WTC11 (cell line): ENCODE data around the gene MLEC. TPM values are rescaled to one million over a fixed set of nuclear protein-coding genes. Genes with fewer than 3 reads are reported as not detected.

ENCODE experiments used
- ATAC-seq: fragments of 200-7000 bp; cut with Tn5 transposase; 2 replicates; pipeline ENCODE4 v1.10.0; 2021; ENCODE audit warnings: mild to moderate bottlenecking, moderate library complexity
- CTCF ChIA-PET: fragments of 300-600 bp; sonication (Branson Sonifier 250); formaldehyde crosslinking; loops from one replicate; lab custom pipeline; 2021; ENCODE audit warnings: antibody characterized with exemption; lab: Charles Lee
- POLR2A ChIA-PET: fragments of 350-600 bp; sonication (Branson Sonifier 250); formaldehyde crosslinking; loops from one replicate; lab custom pipeline; 2021; ENCODE audit warnings: antibody characterized with exemption; lab: Charles Lee
- DNase-seq: peaks from one replicate; pipeline ENCODE4 v3.0.0; 2021; ENCODE audit warnings: low spot score
- H3K27ac Mint-ChIP-seq: 2 replicates; pipeline ENCODE4 v1.8.0; 2021; ENCODE audit warnings: mixed read lengths
- H3K27me3 Mint-ChIP-seq: 2 replicates; pipeline ENCODE4 v1.8.0; 2021; ENCODE audit warnings: low read depth, mild to moderate bottlenecking, moderate library complexity, mixed read lengths
- H3K36me3 Mint-ChIP-seq: 2 replicates; pipeline ENCODE4 v1.8.0; 2021; ENCODE audit warnings: mixed read lengths
- H3K4me1 Mint-ChIP-seq: 2 replicates; pipeline ENCODE4 v1.8.0; 2022; ENCODE audit warnings: mixed read lengths
- H3K4me3 Mint-ChIP-seq: 2 replicates; pipeline ENCODE4 v1.8.0; 2021; ENCODE audit warnings: mild to moderate bottlenecking, moderate library complexity, mixed read lengths
- H3K9me3 Mint-ChIP-seq: 2 replicates; pipeline ENCODE4 v1.8.0; 2021; ENCODE audit warnings: mixed read lengths
- CBFB ChIP-seq: sonication (generic); formaldehyde crosslinking; IDR thresholded peaks from 2 replicates; pipeline ENCODE4 v1.8.1; 2022; ENCODE audit warnings: mild to moderate bottlenecking, low read depth, missing genetic modification reagents
- ELF4 ChIP-seq: sonication (generic); formaldehyde crosslinking; IDR thresholded peaks from 2 replicates; pipeline ENCODE4 v1.8.1; 2022; ENCODE audit warnings: low read depth, mild to moderate bottlenecking, moderate library complexity, missing genetic modification reagents
- EMX1 ChIP-seq: fragments of 250-450 bp; sonication (Bioruptor Pico); IDR thresholded peaks from 2 replicates; pipeline ENCODE4 v1.8.0; 2021; ENCODE audit warnings: mild to moderate bottlenecking
- HMGXB4 ChIP-seq: sonication (generic); formaldehyde crosslinking; IDR thresholded peaks from 2 replicates; pipeline ENCODE4 v1.8.1; 2023; ENCODE audit warnings: mild to moderate bottlenecking, moderate library complexity, missing genetic modification reagents
- NFATC4 ChIP-seq: fragments of 250-450 bp; sonication (Bioruptor Pico); IDR thresholded peaks from 2 replicates; pipeline ENCODE4 v1.9.0; 2021; ENCODE audit warnings: mild to moderate bottlenecking
- NFYB ChIP-seq: sonication (generic); formaldehyde crosslinking; conservative IDR thresholded peaks from 2 replicates; pipeline ENCODE4 v1.8.0; 2022; ENCODE audit warnings: low read depth, missing genetic modification reagents
- RELA ChIP-seq: sonication (generic); formaldehyde crosslinking; IDR thresholded peaks from 2 replicates; pipeline ENCODE4 v1.8.1; 2022; ENCODE audit warnings: missing genetic modification reagents, mild to moderate bottlenecking, borderline replicate concordance
- SMAD3 ChIP-seq: sonication (generic); formaldehyde crosslinking; IDR thresholded peaks from 2 replicates; pipeline ENCODE4 v1.8.0; 2022; ENCODE audit warnings: missing genetic modification reagents, mild to moderate bottlenecking, borderline replicate concordance
- SP1 ChIP-seq: sonication (generic); formaldehyde crosslinking; conservative IDR thresholded peaks from 2 replicates; pipeline ENCODE4 v1.8.1; 2022; ENCODE audit warnings: missing genetic modification reagents
- STAT6 ChIP-seq: sonication (generic); formaldehyde crosslinking; conservative IDR thresholded peaks from 2 replicates; pipeline ENCODE4 v1.8.1; 2023; ENCODE audit warnings: mild to moderate bottlenecking, low read depth, missing genetic modification reagents, moderate library complexity
- TCF7 ChIP-seq: sonication (generic); formaldehyde crosslinking; IDR thresholded peaks from 2 replicates; pipeline ENCODE4 v1.8.0; 2022; ENCODE audit warnings: mild to moderate bottlenecking, low read depth, missing genetic modification reagents, moderate library complexity
- TEAD1 ChIP-seq: sonication (generic); formaldehyde crosslinking; IDR thresholded peaks from 2 replicates; pipeline ENCODE4 v1.8.0; 2022; ENCODE audit warnings: mild to moderate bottlenecking, missing genetic modification reagents
- ZNF121 ChIP-seq: sonication (generic); formaldehyde crosslinking; IDR thresholded peaks from 2 replicates; pipeline ENCODE4 v1.8.0; 2023; ENCODE audit warnings: missing genetic modification reagents
- ZNF416 ChIP-seq: fragments of 250-450 bp; sonication (Bioruptor Pico); IDR thresholded peaks from 2 replicates; pipeline ENCODE4 v1.9.0; 2021; ENCODE audit warnings: mild to moderate bottlenecking, inconsistent platforms
- ZNF423 ChIP-seq: fragments of 250-450 bp; sonication (Bioruptor Pico); IDR thresholded peaks from 2 replicates; pipeline ENCODE4 v2.1.2; 2022; ENCODE audit warnings: mild to moderate bottlenecking, moderate library complexity
- ZNF425 ChIP-seq: fragments of 250-450 bp; sonication (Bioruptor Pico); conservative IDR thresholded peaks from 2 replicates; pipeline ENCODE4 v1.9.0; 2021; ENCODE audit warnings: mild to moderate bottlenecking
- total RNA-seq: library from RNA; stranded (reverse); gene quantifications from 3 replicates; pipeline ENCODE4 v1.2.3, GENCODE V29; 2021
- TF ChIP-seq, protein P1 (sequence below): fragments of 250-450 bp; sonication (Bioruptor Pico); IDR thresholded peaks from 2 replicates; pipeline ENCODE4 v2.1.2; 2022; ENCODE audit warnings: mild to moderate bottlenecking, moderate library complexity

MLEC gene
- total RNA-seq, 1 experiment from 2014 or later = 278 TPM

GRCh38 chr12:120689397-120690082 is 2.6 kb downstream of the MLEC start:
- H3K27me3 Mint-ChIP-seq = no peaks in the 10 kb centered on the region
- peaks cover 63% of the 10 kb centered on the region for H3K4me1 Mint-ChIP-seq
- peak overlapping the region; percentile 87 for H3K4me3 Mint-ChIP-seq
- ATAC-seq (no peak), DNase-seq (peak; percentile 30)
- peaks cover 6% of the 10 kb centered on the region for H3K36me3 Mint-ChIP-seq
- no peaks in the 10 kb centered on the region for H3K9me3 Mint-ChIP-seq
- CTCF ChIA-PET = interaction anchor here (0.5 to 3.6 kb wide), 5 partner anchors 41 to 322 kb away, joined by 3 to 24 read pairs (median 3); no protein-coding TSS in a partner anchor
- TF ChIP-seq TEAD1 = no peak
- no peak for TF ChIP-seq EMX1 (CRISPR knock-in tag)
- TF ChIP-seq NFATC4 (CRISPR knock-in tag) = no peak
- TF ChIP-seq STAT6 (CRISPR knock-in tag) = no peak
- no peak for TF ChIP-seq NFYB (CRISPR knock-in tag)
- no peak for TF ChIP-seq SP1
- TF ChIP-seq ZNF423 = no peak
- TF ChIP-seq ZNF416 (CRISPR knock-in tag) = no peak
- H3K27ac Mint-ChIP-seq = peak overlapping the region; percentile 65
- POLR2A ChIA-PET = interaction anchor here (1.1 kb wide), 1 partner anchor 21 kb away, joined by 4 read pairs; no protein-coding TSS in a partner anchor

GRCh38 chr12:120690083-120690450 is 3.1 kb downstream of the MLEC start:
- peaks cover 69% of the 10 kb centered on the region for H3K4me1 Mint-ChIP-seq
- H3K4me3 Mint-ChIP-seq = peak overlapping the region; percentile 87
- ATAC-seq = no peak
- TF ChIP-seq ZNF121 (CRISPR knock-in tag) (peak; percentile 58; the same call in 1 of the 2 replicates), ELF4 (CRISPR knock-in tag) (no peak)
- peaks cover 11% of the 10 kb centered on the region for H3K36me3 Mint-ChIP-seq
- H3K27me3 Mint-ChIP-seq = no peaks in the 10 kb centered on the region
- CTCF ChIA-PET = interaction anchor here (3.6 kb wide), 1 partner anchor 41 kb away, joined by 24 read pairs; no protein-coding TSS in a partner anchor
- peak overlapping the region; percentile 85 for H3K27ac Mint-ChIP-seq
- H3K9me3 Mint-ChIP-seq = no peaks in the 10 kb centered on the region
- POLR2A ChIA-PET = interaction anchor here (1.1 kb wide), 1 partner anchor 21 kb away, joined by 4 read pairs; no protein-coding TSS in a partner anchor
- no peak for DNase-seq

DNA sequence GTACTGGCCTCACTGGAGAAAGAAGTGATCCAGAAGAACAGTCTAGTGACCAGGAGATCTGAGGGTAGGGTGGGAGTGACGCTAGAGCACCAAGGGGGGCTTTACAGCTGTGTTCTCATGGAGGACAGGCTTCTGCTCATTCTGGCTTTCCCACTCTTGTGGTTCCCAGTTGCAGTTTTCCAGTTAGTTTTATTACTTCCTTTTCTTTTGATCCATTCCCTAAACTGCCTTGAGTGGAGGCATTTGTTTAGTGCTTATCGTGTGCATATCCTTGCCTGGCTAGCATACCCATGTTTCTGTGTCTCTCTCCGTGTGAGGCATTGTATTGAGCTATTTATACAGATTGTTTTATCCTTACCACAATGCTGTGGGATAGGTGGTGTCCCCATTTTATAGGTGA is 4.0 kb downstream of the MLEC start:
- H3K27ac Mint-ChIP-seq = peak overlapping the region; percentile 85; the same call in 1 of the 2 replicates
- H3K9me3 Mint-ChIP-seq = no peaks in the 10 kb centered on the region
- DNase-seq (no peak), ATAC-seq (no peak)
- no peaks in the 10 kb centered on the region for H3K27me3 Mint-ChIP-seq
- CTCF ChIA-PET = interaction anchor here (3.6 kb wide), 1 partner anchor 42 kb away, joined by 24 read pairs; no protein-coding TSS in a partner anchor
- peaks cover 20% of the 10 kb centered on the region for H3K36me3 Mint-ChIP-seq
- 0 out of 2 replicates have a peak overlapping the region, but pooled peaks have one; percentile 21 for H3K4me3 Mint-ChIP-seq
- H3K4me1 Mint-ChIP-seq = peaks cover 69% of the 10 kb centered on the region
- TF ChIP-seq RELA (no peak), CBFB (CRISPR knock-in tag) (no peak), ZNF425 (no peak), NFATC4 (CRISPR knock-in tag) (no peak), TCF7 (no peak), SMAD3 (CRISPR knock-in tag) (no peak), HMGXB4 (no peak)
- TF ChIP-seq, protein P1, sequence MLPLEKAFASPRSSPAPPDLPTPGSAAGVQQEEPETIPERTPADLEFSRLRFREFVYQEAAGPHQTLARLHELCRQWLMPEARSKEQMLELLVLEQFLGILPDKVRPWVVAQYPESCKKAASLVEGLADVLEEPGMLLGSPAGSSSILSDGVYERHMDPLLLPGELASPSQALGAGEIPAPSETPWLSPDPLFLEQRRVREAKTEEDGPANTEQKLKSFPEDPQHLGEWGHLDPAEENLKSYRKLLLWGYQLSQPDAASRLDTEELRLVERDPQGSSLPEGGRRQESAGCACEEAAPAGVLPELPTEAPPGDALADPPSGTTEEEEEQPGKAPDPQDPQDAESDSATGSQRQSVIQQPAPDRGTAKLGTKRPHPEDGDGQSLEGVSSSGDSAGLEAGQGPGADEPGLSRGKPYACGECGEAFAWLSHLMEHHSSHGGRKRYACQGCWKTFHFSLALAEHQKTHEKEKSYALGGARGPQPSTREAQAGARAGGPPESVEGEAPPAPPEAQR (CRISPR knock-in tag) = no peak
- TF ChIP-seq, all 79 proteins: peak for 0
- POLR2A ChIA-PET = no interaction called here
